ENCODE results near the gene HSD17B10.
"Not testable (repeated sequence)": the region's sequence is repeated elsewhere in the genome, so short reads cannot be mapped to it uniquely, and the experiment has no call there.

The HSD17B10 gene

GRCh38 chrX:53433651-53434639 is at the start of gene HSD17B10:
Gene HSD17B10 (minus strand): TSS chrX:53434370. CDS start chrX:53434345, 25 bp downstream.
- peak; percentile 74 for DNase-seq

DNA sequence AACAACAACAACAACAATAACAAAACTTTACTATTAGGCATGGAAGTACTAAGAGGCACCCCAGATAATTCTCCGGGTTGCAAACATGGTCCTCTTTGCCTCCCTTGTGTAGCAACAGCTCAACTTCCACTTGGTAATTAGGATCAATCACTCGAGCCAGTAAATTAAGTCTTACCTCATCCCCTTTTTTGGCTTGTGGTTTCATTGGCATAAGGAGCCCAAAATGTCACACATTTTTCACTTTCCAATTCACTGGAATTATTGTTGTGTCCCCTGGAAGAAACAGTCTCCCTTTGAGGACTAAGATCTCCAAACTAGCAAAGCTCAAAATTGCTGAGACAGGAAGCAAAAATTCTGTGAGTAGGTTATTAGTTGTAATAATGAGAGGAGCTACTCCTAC is 49.2 kb upstream of the HSD17B10 start:
- no peak for DNase-seq

DNA sequence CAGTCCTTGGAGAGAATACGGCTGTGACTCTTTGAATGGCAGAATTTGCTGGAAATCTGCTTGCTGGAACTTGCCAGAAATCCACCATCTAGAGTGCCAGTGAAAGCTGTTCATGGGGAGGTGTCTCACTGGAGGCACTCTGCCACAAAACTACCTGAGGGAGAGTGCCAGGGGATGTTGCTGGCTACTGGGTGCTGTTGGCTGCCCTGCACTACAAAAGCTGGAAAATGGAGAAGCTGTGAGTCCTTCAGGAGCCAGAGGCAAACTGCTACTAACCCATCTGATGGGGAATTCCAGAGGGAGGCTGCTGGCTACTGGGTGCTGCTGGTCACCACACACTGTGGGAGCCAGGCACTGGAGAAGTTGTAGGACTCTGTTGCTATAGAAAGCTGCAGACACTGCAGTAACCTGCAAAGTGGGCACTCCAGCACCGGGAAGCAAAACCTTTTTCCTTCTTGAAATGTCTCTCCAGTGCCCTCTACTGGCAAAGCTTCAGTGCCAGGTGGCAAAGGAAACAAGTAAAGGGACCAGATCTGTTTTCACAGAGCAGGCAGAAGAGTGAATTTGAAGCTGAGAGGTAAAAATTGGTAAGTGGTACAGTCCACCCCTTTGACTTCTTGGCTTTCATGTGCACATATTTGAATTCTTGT is 47.8 kb upstream of the HSD17B10 start:
- peak; percentile 28 for DNase-seq

DNA sequence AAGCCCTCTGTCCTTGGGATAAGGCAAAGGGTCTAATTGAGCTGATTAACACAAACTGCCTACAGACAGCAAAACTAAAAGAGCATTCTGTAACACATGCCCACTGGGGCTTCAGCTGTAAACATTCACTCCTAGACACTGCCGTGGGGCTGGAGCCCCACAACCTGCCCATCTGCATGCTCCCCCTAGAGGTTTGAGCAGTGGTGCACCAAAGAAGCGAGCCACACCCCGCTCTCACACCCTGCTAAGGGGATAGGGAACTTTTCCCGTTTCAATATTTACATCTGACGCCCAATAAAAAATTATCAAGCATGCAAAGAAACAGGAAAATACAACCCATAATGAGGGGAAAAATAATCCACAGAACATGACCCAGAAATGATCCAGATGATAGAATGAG is 46.9 kb upstream of the HSD17B10 start:
- DNase-seq = no peak

DNA sequence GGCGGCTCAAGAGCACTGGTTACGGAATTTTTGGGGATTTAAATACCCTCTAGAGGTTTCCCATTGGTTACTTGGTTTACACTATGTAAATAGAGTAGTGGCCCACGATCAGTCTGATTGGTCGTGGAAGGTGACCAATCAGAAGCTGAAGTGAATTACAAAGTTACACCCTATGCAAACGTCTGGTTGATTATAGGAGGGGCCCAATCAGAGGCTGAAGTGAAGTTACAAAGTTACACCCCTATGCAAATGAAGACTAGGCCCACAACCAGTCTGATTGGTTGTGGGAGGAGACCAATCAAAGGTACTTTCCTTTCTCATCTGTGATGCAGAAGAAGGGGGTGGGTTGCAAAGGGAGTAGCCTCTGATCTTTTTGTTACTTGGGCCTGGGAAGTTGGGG is 45.1 kb upstream of the HSD17B10 start:
- peak; percentile 90 for DNase-seq

DNA sequence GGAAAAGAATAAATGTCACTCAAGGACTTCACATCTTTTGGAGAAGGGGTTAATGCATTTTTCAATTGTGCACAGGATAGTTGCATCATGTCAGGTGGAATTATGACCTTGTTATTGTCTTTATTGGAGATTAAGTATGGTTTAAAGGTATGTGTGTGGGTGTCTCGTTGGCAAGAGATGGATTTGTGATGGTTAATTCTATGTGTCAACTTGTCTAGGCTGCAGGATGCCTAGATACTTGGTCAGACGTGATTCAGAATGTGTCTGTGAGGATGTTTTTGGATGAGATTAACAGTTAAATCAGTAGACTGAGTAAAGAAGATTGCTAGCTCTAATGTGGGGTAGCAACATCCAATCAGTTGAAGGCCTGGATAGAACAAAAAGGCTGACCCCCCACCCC is 42.2 kb upstream of the HSD17B10 start:
- DNase-seq = no peak

GRCh38 chrX:53474707-53475106 is 40.5 kb upstream of the HSD17B10 start:
- DNase-seq = no peak

DNA sequence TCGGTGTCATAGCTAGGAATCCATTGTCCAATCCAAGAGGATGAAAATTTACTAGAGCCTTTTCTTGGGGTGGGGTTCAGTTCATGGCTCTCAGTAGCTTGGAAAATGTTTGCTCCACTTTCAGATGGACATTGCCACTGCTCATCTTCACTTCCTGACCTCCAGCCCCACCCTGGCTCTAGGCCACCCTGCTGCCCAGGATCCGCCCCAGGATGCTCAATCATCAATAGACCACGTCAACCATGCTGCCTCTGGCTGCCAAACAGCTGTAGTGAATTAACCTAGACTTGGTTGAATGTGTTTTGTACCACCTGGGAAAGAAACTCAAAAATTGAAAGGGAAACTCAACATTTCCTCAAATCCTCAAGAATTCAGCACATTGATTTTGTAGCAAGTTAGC is 37.2 kb upstream of the HSD17B10 start:
- no peak for DNase-seq

- not testable (repeated sequence) for DNase-seq
These were observed 34.5 kb upstream of the HSD17B10 start for GRCh38 chrX:53468659-53469058.

GRCh38 chrX:53458082-53458481 is 23.9 kb upstream of the HSD17B10 start:
- DNase-seq = no peak

GRCh38 chrX:53456254-53456653 is 22.1 kb upstream of the HSD17B10 start:
- DNase-seq = no peak

GRCh38 chrX:53452812-53453211 is 18.6 kb upstream of the HSD17B10 start:
- DNase-seq = no peak

DNA sequence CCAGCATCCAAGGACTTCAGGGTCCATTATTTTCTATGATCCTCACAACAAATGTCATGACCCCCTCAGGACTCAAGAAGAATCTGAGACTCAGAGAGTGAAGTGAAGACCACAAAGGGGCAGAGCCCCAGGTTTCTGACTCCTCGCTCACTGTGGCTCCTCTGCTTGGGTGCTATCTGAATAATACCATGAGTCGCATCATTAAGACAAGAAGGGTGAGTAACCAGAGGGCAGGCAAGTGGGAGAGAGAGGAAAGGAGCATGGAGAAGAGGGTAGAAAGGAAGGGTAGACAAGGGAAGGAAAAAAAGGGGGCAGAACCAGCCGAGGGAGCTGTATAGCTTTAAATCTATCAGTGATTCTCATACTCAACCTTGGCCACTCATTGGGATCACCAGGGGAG is 15.5 kb upstream of the HSD17B10 start:
- DNase-seq = no peak

GRCh38 chrX:53447441-53447840 is 13.3 kb upstream of the HSD17B10 start:
- no peak for DNase-seq

GRCh38 chrX:53445977-53446376 is 11.8 kb upstream of the HSD17B10 start:
- no peak for DNase-seq

- no peak for DNase-seq
These were observed 8.1 kb upstream of the HSD17B10 start for GRCh38 chrX:53442322-53442631.

- DNase-seq = peak; percentile 22
These were observed 7.6 kb upstream of the HSD17B10 start for GRCh38 chrX:53441531-53442321.

GRCh38 chrX:53440621-53441517 is 6.7 kb upstream of the HSD17B10 start:
- peak; percentile 48 for DNase-seq

DNA sequence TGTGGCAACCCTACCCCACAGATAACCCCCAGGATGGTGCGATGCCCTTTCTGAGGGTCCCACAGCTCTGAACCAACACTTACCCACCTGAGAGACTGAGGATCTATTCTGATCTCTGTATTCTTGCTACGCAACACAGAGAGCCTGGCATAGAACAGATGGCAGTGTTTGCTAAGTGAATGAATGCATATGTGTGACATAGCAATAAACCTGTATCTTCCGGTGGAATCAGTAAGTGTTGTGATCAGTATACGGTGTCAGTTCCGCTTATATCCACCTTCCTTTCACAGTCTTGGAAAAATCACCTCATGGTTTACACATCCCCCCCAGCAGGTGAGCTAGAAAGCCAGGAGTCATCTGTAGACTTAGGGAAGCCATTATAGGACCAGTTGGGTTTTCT is 5.9 kb upstream of the HSD17B10 start:
- no peak for DNase-seq

DNA sequence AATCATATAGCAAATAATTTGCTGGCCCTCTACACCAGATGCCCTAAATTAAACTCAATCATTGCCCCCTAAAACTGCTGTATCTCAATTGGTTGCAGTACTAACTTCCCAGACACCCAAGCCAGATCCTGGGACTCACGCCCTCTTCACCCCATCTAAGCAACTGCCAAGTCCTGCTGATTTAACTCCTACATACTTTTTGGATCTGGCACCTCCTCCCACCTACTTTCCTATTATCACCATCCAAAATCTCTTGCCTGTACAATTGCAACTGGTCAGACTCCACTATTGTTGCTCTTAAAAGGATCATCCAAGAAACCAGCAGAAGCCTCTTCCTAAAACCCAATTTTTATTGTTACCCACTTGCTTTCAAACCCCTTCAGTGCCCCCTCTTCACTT is 4.7 kb upstream of the HSD17B10 start:
- no peak for DNase-seq

DNA sequence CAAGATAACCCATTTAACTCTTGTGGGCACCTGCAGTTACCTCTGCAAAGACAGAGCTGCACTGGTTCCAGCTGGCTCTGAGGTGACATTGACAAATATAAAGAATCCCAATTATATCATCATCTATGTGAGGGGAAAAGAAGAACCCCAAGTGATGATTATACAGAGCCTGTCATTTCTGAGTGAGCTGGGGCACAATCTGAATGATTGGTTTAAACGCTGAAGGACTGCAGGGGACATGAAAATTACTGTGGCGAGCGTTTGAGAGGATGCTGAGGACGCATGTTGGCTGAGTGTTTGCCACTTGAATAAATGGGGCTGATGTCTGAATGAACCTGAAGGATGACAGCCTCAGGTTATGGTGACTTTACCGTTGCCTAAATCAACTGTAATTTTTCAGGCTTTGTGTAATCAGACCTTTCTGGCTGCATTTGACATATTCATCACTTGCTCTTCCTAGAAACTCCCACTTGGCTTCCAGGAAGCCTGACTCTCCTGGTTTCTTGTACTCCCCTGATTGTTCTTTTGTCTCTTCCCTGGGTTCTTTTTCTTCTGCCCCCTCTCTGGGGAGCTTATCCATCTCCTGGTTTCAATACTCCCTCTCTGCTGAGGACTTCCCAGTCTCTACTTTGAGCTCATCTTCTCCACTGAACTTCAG is 4.1 kb upstream of the HSD17B10 start:
- no peak for DNase-seq

DNA sequence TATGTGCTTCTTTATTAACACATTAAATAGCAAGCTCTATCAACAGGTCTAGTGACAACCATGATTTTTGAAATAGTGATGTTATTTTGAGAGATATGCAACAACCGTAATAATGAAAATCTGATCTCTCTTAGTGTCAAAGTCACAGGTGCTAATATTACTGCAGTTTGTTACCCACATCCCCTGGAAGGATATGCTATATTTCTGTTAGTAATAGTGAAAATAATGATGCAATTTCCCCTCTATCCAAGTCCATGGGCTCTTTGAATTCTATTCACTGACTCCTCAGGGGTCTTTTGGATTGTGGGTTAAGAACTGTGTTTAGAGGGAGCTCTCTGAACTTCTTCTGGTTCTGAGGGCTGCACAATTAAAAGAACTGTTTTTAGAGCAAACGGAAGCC is 3.0 kb upstream of the HSD17B10 start:
- no peak for DNase-seq

All from NCI-H226 (cell line).